Keratinocyte (primary cell): Measurements from ENCODE around the gene ADCYAP1R1. TPM values are rescaled to one million over a fixed set of nuclear protein-coding genes. Genes with fewer than 3 reads are reported as not detected.

ENCODE experiments used
- DNase-seq: peaks from one replicate; pipeline ENCODE4 v3.0.0-alpha.2; 2011; ENCODE audit warnings: low read depth, missing footprints, low spot score
- FAIRE-seq: peaks from 2 replicates; lab custom pipeline; 2011; peaks lifted over from hg19 to GRCh38; lab: Jason Lieb, UNC
- H2AFZ ChIP-seq: 2 replicates; pipeline ENCODE4 v1.6.0; 2012; ENCODE audit warnings: low read length, control low read depth, inconsistent platforms; ENCODE audit not compliant: control insufficient read depth
- H3K27ac ChIP-seq: 2 replicates; pipeline ENCODE4 v1.5.1; 2011; ENCODE audit warnings: low read length; ENCODE audit not compliant: control insufficient read depth, insufficient read depth
- H3K27me3 ChIP-seq: 3 replicates; pipeline ENCODE4 v1.6.0; 2011; ENCODE audit warnings: low read length; ENCODE audit not compliant: control insufficient read depth, insufficient read depth; ENCODE audit errors: extremely low read depth
- H3K36me3 ChIP-seq, 2 experiments: 2 replicates in 1 of 2; 3 replicates in 1 of 2; pipeline ENCODE4 v1.5.1; 2011; ENCODE audit warnings: low read length in 2 of 2, mild to moderate bottlenecking in 1 of 2; ENCODE audit not compliant: control insufficient read depth in 2 of 2, insufficient read depth in 2 of 2; ENCODE audit errors: extremely low read depth in 1 of 2
- H3K4me1 ChIP-seq: 3 replicates; pipeline ENCODE4 v1.5.1; 2011; ENCODE audit warnings: low read length; ENCODE audit not compliant: control insufficient read depth, insufficient read depth; ENCODE audit errors: extremely low read depth
- H3K4me2 ChIP-seq: 3 replicates; pipeline ENCODE4 v1.6.0; 2011; ENCODE audit warnings: low read depth, low read length; ENCODE audit not compliant: control insufficient read depth, insufficient read depth; ENCODE audit errors: extremely low read depth
- H3K4me3 ChIP-seq, 3 experiments: fragments of 200-600 bp in 1 of 3; sonication (generic) in 1 of 3; 2 replicates in 2 of 3; 3 replicates in 1 of 3; pipeline ENCODE4 v1.5.1; 2011 to 2016; ENCODE audit warnings: low read length in 3 of 3, mild to moderate bottlenecking in 3 of 3, control low read depth in 2 of 3, inconsistent platforms in 1 of 3, low read depth in 1 of 3, mixed read lengths in 1 of 3, mixed run types in 1 of 3, moderate library complexity in 1 of 3; ENCODE audit not compliant: control insufficient read depth in 2 of 3, insufficient read depth in 2 of 3; ENCODE audit errors: extremely low read depth in 1 of 3
- H3K79me2 ChIP-seq: 2 replicates; pipeline ENCODE4 v1.6.0; 2012; ENCODE audit warnings: low read length; ENCODE audit not compliant: control insufficient read depth, insufficient read depth
- H3K9ac ChIP-seq: 3 replicates; pipeline ENCODE4 v1.6.0; 2011; ENCODE audit warnings: low read length; ENCODE audit not compliant: control insufficient read depth, insufficient read depth; ENCODE audit errors: extremely low read depth
- H3K9me1 ChIP-seq: 3 replicates; pipeline ENCODE4 v1.6.0; 2011; ENCODE audit warnings: low read length; ENCODE audit not compliant: control insufficient read depth, insufficient read depth; ENCODE audit errors: extremely low read depth
- H3K9me3 ChIP-seq: 2 replicates; pipeline ENCODE4 v1.5.1; 2012; ENCODE audit warnings: low read depth, low read length; ENCODE audit not compliant: control insufficient read depth
- H4K20me1 ChIP-seq: 3 replicates; pipeline ENCODE4 v1.6.0; 2011; ENCODE audit warnings: low read length; ENCODE audit not compliant: control insufficient read depth, insufficient read depth; ENCODE audit errors: extremely low read depth
- CTCF ChIP-seq, 3 experiments: IDR thresholded peaks in 1 of 3; conservative IDR thresholded peaks in 1 of 3; optimal IDR thresholded peaks in 1 of 3; 2 replicates in 2 of 3; 3 replicates in 1 of 3; pipeline versions ENCODE3 to v1.5.1; 2011; ENCODE audit warnings: low read length in 3 of 3, mild to moderate bottlenecking in 3 of 3, moderate library complexity in 2 of 3, control low read depth in 1 of 3, inconsistent platforms in 1 of 3; ENCODE audit not compliant: insufficient read depth in 2 of 3; ENCODE audit errors: extremely low read depth in 1 of 3
- EZH2 ChIP-seq: IDR thresholded peaks from one replicate; pipeline ENCODE4 v1.6.1; 2012; ENCODE audit warnings: inconsistent platforms, mild to moderate bottlenecking, low read length, moderate library complexity
- dilution Hi-C: fragments of 300-500 bp; cut with MboI; formaldehyde crosslinking; loops from one replicate; pipeline ENCODE4 v1.7.0; 2020; ENCODE audit warnings: low sequenced_read_pairs; ENCODE audit not compliant: extremely low pct_ligation_motif_present
- polyA plus RNA-seq, 5 experiments: library from polyadenylated mRNA; depleted of rRNA in 3 of 5; stranded (reverse) in 3 of 5; stranded (forward) in 1 of 5; unstranded in 1 of 5; fragments of >200 nt; gene quantifications; 1 replicate in 1 of 5; 2 replicates in 3 of 5; 3 replicates in 1 of 5; pipeline versions ENCODE4 v1.2.1 to v1.2.3, GENCODE V29; 2011 to 2012; ENCODE audit warnings: missing spikeins in 2 of 5, low read depth in 1 of 5, low replicate concordance in 1 of 5

Gene ADCYAP1R1
- polyA plus RNA-seq, 1 donor (not counting 4 experiments of a cell fraction or from before 2014, with no cell fraction given), result not detected

GRCh38 chr7:31006857-31007256 is 45.3 kb upstream of the ADCYAP1R1 start:
- H3K27ac ChIP-seq, result no peak overlapping the region
- H4K20me1 ChIP-seq, result no peaks in the 10 kb centered on the region
- no peak for TF ChIP-seq CTCF (optimal IDR thresholded peaks at IDR 0.05 in 1 of 3, IDR thresholded peaks at IDR 0.05 in 1 of 3, conservative IDR thresholded peaks at IDR 0.05 in 1 of 3; ENCODE audit: extremely low read depth in 1 of 3, insufficient read depth in 2 of 3, low read length in 3 of 3)
- TF ChIP-seq EZH2, result no peak
- peaks cover 17% of the 10 kb centered on the region for H3K27me3 ChIP-seq
- no peaks in the 10 kb centered on the region for H3K4me1 ChIP-seq
- H2AFZ ChIP-seq, result no peak overlapping the region
- no peaks in the 10 kb centered on the region for H3K9me3 ChIP-seq
- H3K4me2 ChIP-seq, result no peak overlapping the region
- no peak overlapping the region for H3K9ac ChIP-seq
- H3K79me2 ChIP-seq, result no peaks in the 10 kb centered on the region
- FAIRE-seq (no peak), DNase-seq (no peak)
- dilution Hi-C loops, result no loop called here
- no peak overlapping the region for H3K4me3 ChIP-seq
- no peaks in the 10 kb centered on the region for H3K9me1 ChIP-seq
- H3K36me3 ChIP-seq, result no peaks in the 10 kb centered on the region

GRCh38 chr7:31007634-31008033 is 44.5 kb upstream of the ADCYAP1R1 start:
- no peak overlapping the region for H3K27ac ChIP-seq
- no peaks in the 10 kb centered on the region for H3K9me1 ChIP-seq
- H3K9ac ChIP-seq, result no peak overlapping the region
- no peak overlapping the region for H3K4me3 ChIP-seq
- dilution Hi-C loops, result no loop called here
- H3K79me2 ChIP-seq, result no peaks in the 10 kb centered on the region
- no peak overlapping the region for H3K4me2 ChIP-seq
- no peaks in the 10 kb centered on the region for H3K9me3 ChIP-seq
- no peaks in the 10 kb centered on the region for H3K36me3 ChIP-seq
- H3K4me1 ChIP-seq, result no peaks in the 10 kb centered on the region
- DNase-seq (no peak), FAIRE-seq (no peak)
- TF ChIP-seq CTCF (optimal IDR thresholded peaks at IDR 0.05 in 1 of 3, IDR thresholded peaks at IDR 0.05 in 1 of 3, conservative IDR thresholded peaks at IDR 0.05 in 1 of 3; ENCODE audit: extremely low read depth in 1 of 3, insufficient read depth in 2 of 3, low read length in 3 of 3) (no peak), EZH2 (no peak)
- peaks cover 17% of the 10 kb centered on the region for H3K27me3 ChIP-seq
- no peak overlapping the region for H2AFZ ChIP-seq
- no peaks in the 10 kb centered on the region for H4K20me1 ChIP-seq
